Caco-2 (cell line): Measurements from ENCODE around the gene GCN1. TPM values are rescaled to one million over a fixed set of nuclear protein-coding genes. Genes with fewer than 3 reads are reported as not detected.
A peak's percentile ranks its signal among the peaks of the same experiment; 100 is the strongest.

Experiments used
- BruUV-seq: library from RNA; stranded (reverse); fragments of 400-500 nt; replicated peaks from 2 replicates; lab custom pipeline; 2021; lab: Mats Ljungman, UMichigan
- CTCF ChIA-PET: fragments of 300-600 bp; sonication (Branson Sonifier 250); formaldehyde crosslinking; loops from one replicate; lab custom pipeline; 2022; ENCODE audit warnings: antibody characterized with exemption; lab: Charles Lee
- POLR2A ChIA-PET: fragments of 300-600 bp; sonication (Branson Sonifier 250); formaldehyde crosslinking; loops from one replicate; lab custom pipeline; 2022; ENCODE audit warnings: antibody characterized with exemption; lab: Charles Lee
- DNase-seq, 2 experiments: peaks; one replicate each; pipeline versions ENCODE4 v3.0.0 to v3.0.0-alpha.2; 2020 to 2022
- H3K27me3 ChIP-seq: replicated peaks from 2 replicates; pipeline ENCODE4 v1.6.0; 2011; ENCODE audit warnings: low read length; ENCODE audit not compliant: control insufficient read depth, insufficient read depth
- H3K36me3 ChIP-seq: 2 replicates; pipeline ENCODE4 v1.5.1; 2011; ENCODE audit warnings: low read length; ENCODE audit not compliant: control insufficient read depth, insufficient read depth
- H3K4me1 ChIP-seq: fragments of 250-450 bp; sonication (Bioruptor Pico); 2 replicates; pipeline ENCODE4 v1.5.1; 2020; ENCODE audit warnings: mild to moderate bottlenecking
- H3K4me3 ChIP-seq: 2 replicates; pipeline ENCODE4 v1.5.1; 2011; ENCODE audit warnings: low read depth, mild to moderate bottlenecking, control low read depth, low read length
- H3K9me3 ChIP-seq: fragments of 250-450 bp; sonication (Bioruptor Pico); 2 replicates; pipeline ENCODE4 v1.5.1; 2020; ENCODE audit warnings: mild to moderate bottlenecking, moderate library complexity
- H3K27ac Mint-ChIP-seq: one replicate; pipeline ENCODE4 v1.8.0; 2022; ENCODE audit warnings: mixed read lengths; ENCODE audit not compliant: unreplicated experiment
- H3K27me3 Mint-ChIP-seq: one replicate; pipeline ENCODE4 v1.8.0; 2022; ENCODE audit warnings: mixed read lengths; ENCODE audit not compliant: insufficient read depth, unreplicated experiment
- H3K36me3 Mint-ChIP-seq: one replicate; pipeline ENCODE4 v1.8.0; 2022; ENCODE audit warnings: mild to moderate bottlenecking, mixed read lengths; ENCODE audit not compliant: insufficient read depth, unreplicated experiment
- H3K4me1 Mint-ChIP-seq: one replicate; pipeline ENCODE4 v1.8.0; 2022; ENCODE audit warnings: low read depth, mixed read lengths; ENCODE audit not compliant: unreplicated experiment
- H3K4me3 Mint-ChIP-seq: one replicate; pipeline ENCODE4 v1.8.0; 2022; ENCODE audit warnings: mild to moderate bottlenecking, moderate library complexity, mixed read lengths; ENCODE audit not compliant: unreplicated experiment
- H3K9me3 Mint-ChIP-seq: one replicate; pipeline ENCODE4 v1.8.0; 2022; ENCODE audit warnings: mixed read lengths; ENCODE audit not compliant: unreplicated experiment
- intact Hi-C: fragments of 100-400 bp; cut with micrococcal nuclease; formaldehyde crosslinking; loops from one replicate; pipeline ENCODE4 v1.10.0; 2022; ENCODE audit not compliant: unreplicated experiment
- total RNA-seq: library from RNA; stranded (reverse); gene quantifications from 2 replicates; pipeline ENCODE4 v1.2.3, GENCODE V29; 2022
- TF ChIP-seq, protein P1 (sequence below), 2 experiments: fragments of 200-600 bp in 1 of 2; IDR thresholded peaks; 1 replicate in 1 of 2; 2 replicates in 1 of 2; pipeline versions ENCODE4 v1.5.1 to v1.8.0; 2011 to 2022; ENCODE audit warnings: antibody characterized with exemption in 1 of 2, control low read depth in 1 of 2, inconsistent platforms in 1 of 2, low read depth in 1 of 2, low read length in 1 of 2, mild to moderate bottlenecking in 1 of 2, moderate library complexity in 1 of 2; ENCODE audit not compliant: insufficient read depth in 1 of 2, severe bottlenecking in 1 of 2, unreplicated experiment in 1 of 2

The GCN1 gene
- total RNA-seq, 1 experiment from 2014 or later, result 154 TPM

DNA sequence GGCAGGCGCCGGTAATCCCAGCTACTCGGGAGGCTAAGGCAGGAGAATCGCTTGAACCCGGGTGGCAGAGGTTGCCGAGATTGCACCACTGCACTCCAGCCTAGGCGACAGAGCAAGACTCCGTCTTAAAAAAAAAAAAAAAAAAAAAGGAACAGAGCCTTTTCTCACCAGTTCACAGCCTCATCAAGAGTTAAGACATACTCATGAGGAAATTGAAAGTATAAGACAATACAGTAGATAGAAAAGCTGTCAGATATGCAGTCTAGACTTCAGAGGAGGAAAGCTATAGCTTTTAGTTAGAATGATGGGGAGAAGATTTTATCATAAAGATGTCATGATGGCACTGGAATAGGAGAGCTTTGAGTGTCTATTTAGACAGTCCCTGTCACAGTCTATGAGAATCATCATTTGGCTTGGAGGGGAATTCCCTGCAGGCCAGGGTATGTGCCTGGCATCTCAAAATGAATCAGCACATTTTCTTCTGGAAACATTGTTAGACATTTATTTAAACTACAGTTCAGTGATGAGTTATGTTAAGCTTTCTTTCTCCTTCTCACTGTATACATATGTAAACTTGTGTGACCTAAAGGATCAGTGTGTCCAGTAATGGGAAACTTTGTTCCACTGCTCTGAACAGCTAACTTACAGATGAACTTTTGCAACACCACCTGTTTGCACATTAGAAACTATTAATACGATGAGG, 75.1 kb downstream of the GCN1 start:
- H3K4me1 Mint-ChIP-seq, result peaks cover 33% of the 10 kb centered on the region
- intact Hi-C loops, result no loop called here
- H3K36me3 Mint-ChIP-seq, result peaks cover 54% of the 10 kb centered on the region
- TF ChIP-seq, protein P1, sequence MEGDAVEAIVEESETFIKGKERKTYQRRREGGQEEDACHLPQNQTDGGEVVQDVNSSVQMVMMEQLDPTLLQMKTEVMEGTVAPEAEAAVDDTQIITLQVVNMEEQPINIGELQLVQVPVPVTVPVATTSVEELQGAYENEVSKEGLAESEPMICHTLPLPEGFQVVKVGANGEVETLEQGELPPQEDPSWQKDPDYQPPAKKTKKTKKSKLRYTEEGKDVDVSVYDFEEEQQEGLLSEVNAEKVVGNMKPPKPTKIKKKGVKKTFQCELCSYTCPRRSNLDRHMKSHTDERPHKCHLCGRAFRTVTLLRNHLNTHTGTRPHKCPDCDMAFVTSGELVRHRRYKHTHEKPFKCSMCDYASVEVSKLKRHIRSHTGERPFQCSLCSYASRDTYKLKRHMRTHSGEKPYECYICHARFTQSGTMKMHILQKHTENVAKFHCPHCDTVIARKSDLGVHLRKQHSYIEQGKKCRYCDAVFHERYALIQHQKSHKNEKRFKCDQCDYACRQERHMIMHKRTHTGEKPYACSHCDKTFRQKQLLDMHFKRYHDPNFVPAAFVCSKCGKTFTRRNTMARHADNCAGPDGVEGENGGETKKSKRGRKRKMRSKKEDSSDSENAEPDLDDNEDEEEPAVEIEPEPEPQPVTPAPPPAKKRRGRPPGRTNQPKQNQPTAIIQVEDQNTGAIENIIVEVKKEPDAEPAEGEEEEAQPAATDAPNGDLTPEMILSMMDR (IDR thresholded peaks at IDR 0.05; ENCODE audit: insufficient read depth in 1 of 2, low read depth in 1 of 2, low read length in 1 of 2, severe bottlenecking in 1 of 2, unreplicated experiment in 1 of 2), result no peak
- H3K27me3 Mint-ChIP-seq, result no peaks in the 10 kb centered on the region
- no peak overlapping the region for H3K27ac Mint-ChIP-seq
- DNase-seq, result no peak
- no peaks in the 10 kb centered on the region for H3K27me3 ChIP-seq
- H3K4me3 Mint-ChIP-seq, result no peak overlapping the region
- ChIA-PET POLR2A (interaction anchor here (1.0 kb wide), 1 partner anchor 81 kb away, joined by 6 read pairs; the partner anchor contains the start of gene RPLP0), CTCF (no interaction called here)
- no peaks in the 10 kb centered on the region for H3K9me3 ChIP-seq
- no peaks in the 10 kb centered on the region for H3K36me3 ChIP-seq
- H3K4me3 ChIP-seq, result no peak overlapping the region
- H3K9me3 Mint-ChIP-seq, result no peaks in the 10 kb centered on the region
- BruUV-seq, result no TSS peak
- H3K4me1 ChIP-seq, result peaks cover 26% of the 10 kb centered on the region

DNA sequence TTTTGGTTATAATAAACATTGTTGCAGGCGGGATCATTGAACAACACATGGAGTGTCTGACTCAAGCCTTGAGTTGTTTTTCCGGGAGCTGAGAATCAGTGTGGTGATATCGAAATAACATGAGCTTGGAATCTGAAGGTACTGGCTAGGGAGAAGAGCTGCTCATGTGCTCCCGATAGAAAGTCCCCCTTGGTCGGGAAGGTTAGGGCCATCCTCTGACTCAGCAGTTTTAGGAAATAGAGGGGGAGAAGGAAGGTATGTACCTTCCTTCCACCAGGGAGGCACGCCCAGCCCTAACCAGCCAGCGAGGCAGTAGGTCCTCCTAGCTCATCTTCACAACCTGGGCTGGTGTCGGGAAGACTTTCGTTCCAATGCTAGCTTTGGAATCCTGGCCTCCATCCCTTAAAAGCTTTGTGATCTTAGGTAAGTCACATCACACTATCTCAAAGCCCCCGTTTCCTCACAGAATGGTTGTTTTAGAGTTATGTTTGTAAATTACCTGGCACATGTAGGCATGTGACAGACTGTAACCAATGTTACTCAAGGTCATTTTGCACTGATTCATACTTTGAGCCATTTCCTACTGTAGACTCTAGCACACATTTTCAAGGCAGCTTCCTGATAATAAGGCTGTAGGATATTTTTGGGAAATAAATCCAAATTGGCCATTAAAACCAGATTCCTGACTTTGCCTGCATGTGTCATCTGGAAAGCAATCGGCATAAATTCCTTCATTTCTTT, 76.0 kb downstream of the GCN1 start:
- Mint-ChIP-seq H3K4me1 (peaks cover 24% of the 10 kb centered on the region), H3K27me3 (no peaks in the 10 kb centered on the region), H3K4me3 (peak overlapping the region; percentile 84), H3K36me3 (peaks cover 54% of the 10 kb centered on the region), H3K27ac (peak overlapping the region; percentile 92), H3K9me3 (no peaks in the 10 kb centered on the region)
- TF ChIP-seq, protein P1 (IDR thresholded peaks at IDR 0.05; ENCODE audit: insufficient read depth in 1 of 2, low read depth in 1 of 2, low read length in 1 of 2, severe bottlenecking in 1 of 2, unreplicated experiment in 1 of 2), result no peak
- DNase-seq, result no peak
- BruUV-seq, result no TSS peak
- CTCF ChIA-PET, result interaction anchor here (0.8 to 2.2 kb wide), 2 partner anchors 31 to 110 kb away, joined by 3 to 9 read pairs; no protein-coding TSS in a partner anchor
- intact Hi-C loops, result no loop called here
- H3K4me1 ChIP-seq, result peaks cover 26% of the 10 kb centered on the region
- H3K4me3 ChIP-seq, result peak overlapping the region; percentile 86
- peaks cover 2% of the 10 kb centered on the region; the same call in 1 of the 2 replicates for H3K36me3 ChIP-seq
- no peaks in the 10 kb centered on the region for H3K9me3 ChIP-seq
- POLR2A ChIA-PET, result interaction anchor here (0.5 to 2.6 kb wide), 5 partner anchors 82 to 174 kb away, joined by 3 to 36 read pairs (median 6); partner anchors contain the start of genes RNU4-1, RNU4-2 and RPLP0
- H3K27me3 ChIP-seq, result no peaks in the 10 kb centered on the region

DNA sequence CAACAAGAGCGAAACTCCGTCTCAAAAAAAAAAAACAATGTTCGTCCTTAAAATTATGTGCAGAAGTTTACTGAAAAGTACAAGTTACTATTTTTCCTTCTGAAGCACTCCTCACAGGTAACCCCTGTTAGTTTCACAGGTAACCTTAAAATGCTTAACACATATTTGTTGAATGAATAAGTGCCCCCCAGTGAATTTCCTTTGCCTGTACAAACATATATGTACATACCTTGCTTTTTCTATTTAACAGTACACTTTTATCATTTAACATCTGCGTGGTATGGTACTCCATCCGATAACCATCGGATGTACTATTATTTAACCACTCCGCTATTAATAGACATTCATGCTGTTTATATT, 76.6 kb downstream of the GCN1 start:
- no peaks in the 10 kb centered on the region for H3K9me3 Mint-ChIP-seq
- intact Hi-C loops, result no loop called here

More for the DNA sequence above, 76.6 kb downstream of the GCN1 start:
- H3K4me1 Mint-ChIP-seq, result peaks cover 24% of the 10 kb centered on the region
- TF ChIP-seq, protein P1 (IDR thresholded peaks at IDR 0.05; ENCODE audit: insufficient read depth in 1 of 2, low read depth in 1 of 2, low read length in 1 of 2, severe bottlenecking in 1 of 2, unreplicated experiment in 1 of 2), result no peak
- ChIA-PET CTCF (interaction anchor here (0.8 to 2.2 kb wide), 3 partner anchors 31 to 110 kb away, joined by 3 to 11 read pairs (median 9); no protein-coding TSS in a partner anchor), POLR2A (interaction anchor here (0.5 to 2.6 kb wide), 6 partner anchors 13 to 184 kb away, joined by 3 to 36 read pairs (median 8); partner anchors contain the start of genes RNU4-1, RNU4-2, RPLP0 and SIRT4)
- Histone ChIP-seq H3K36me3 (peaks cover 2% of the 10 kb centered on the region; the same call in 1 of the 2 replicates), H3K27me3 (no peaks in the 10 kb centered on the region), H3K4me1 (peaks cover 26% of the 10 kb centered on the region), H3K9me3 (no peaks in the 10 kb centered on the region), H3K4me3 (peak overlapping the region; percentile 86)
- BruUV-seq, result TSS peak; percentile 76
- peak overlapping the region; percentile 84 for H3K4me3 Mint-ChIP-seq
- no peaks in the 10 kb centered on the region for H3K27me3 Mint-ChIP-seq
- no peak for DNase-seq
- peaks cover 59% of the 10 kb centered on the region for H3K36me3 Mint-ChIP-seq
- peak overlapping the region; percentile 92 for H3K27ac Mint-ChIP-seq
